Suprapubic skin (tissue), 4 donors: ENCODE measurements around the gene ECM1. TPM values are rescaled to one million over a fixed set of nuclear protein-coding genes. Genes with fewer than 3 reads are reported as not detected.

Source experiments
- DNase-seq, 2 donors: peaks; one replicate each; pipeline ENCODE4 v3.0.0-alpha.2; 2019; ENCODE audit warnings: low spot score in 2 of 2
- H3K27ac ChIP-seq: fragments of 200-600 bp; sonication (generic); one replicate; pipeline ENCODE4 v1.5.1; 2019
- H3K27me3 ChIP-seq: fragments of 200-600 bp; sonication (generic); one replicate; pipeline ENCODE4 v1.5.1; 2019
- H3K36me3 ChIP-seq: fragments of 200-600 bp; sonication (generic); one replicate; pipeline ENCODE4 v1.5.1; 2019
- H3K4me1 ChIP-seq: fragments of 200-600 bp; sonication (generic); one replicate; pipeline ENCODE4 v1.5.1; 2019
- H3K4me3 ChIP-seq: fragments of 200-600 bp; sonication (generic); one replicate; pipeline ENCODE4 v1.5.1; 2019; ENCODE audit warnings: mild to moderate bottlenecking
- H3K9me3 ChIP-seq: fragments of 200-600 bp; sonication (generic); one replicate; pipeline ENCODE4 v1.5.1; 2019
- EP300 ChIP-seq: sonication (generic); formaldehyde crosslinking; IDR thresholded peaks from one replicate; pipeline ENCODE4 v1.6.1; 2017; ENCODE audit warnings: antibody characterized with exemption
- POLR2A ChIP-seq, 2 donors: fragments of 450-650 bp; IDR thresholded peaks; one replicate each; pipeline ENCODE4 v1.6.1; 2017; ENCODE audit warnings: antibody characterized with exemption in 2 of 2, mild to moderate bottlenecking in 2 of 2, moderate library complexity in 2 of 2
- POLR2AphosphoS5 ChIP-seq, 3 donors: sonication (generic); formaldehyde crosslinking; IDR thresholded peaks; one replicate each; pipeline ENCODE4 v1.6.1; 2017; ENCODE audit warnings: antibody characterized with exemption in 3 of 3
- WGBS: methylation state at CpG from one replicate; pipeline ENCODE4 v1.1.5; 2018; 5-methylcytosine and 5-hydroxymethylcytosine counted together
- total RNA-seq, 4 donors: library from RNA; depleted of rRNA; stranded (reverse); fragments of >200 nt; gene quantifications; one replicate each; pipeline ENCODE4 v1.1.0, GENCODE V29; 2016
- TF ChIP-seq, protein P1 (sequence below), 2 donors: fragments of 200-600 bp in 1 of 2; fragments of 450-650 bp in 1 of 2; sonication (generic) in 1 of 2; IDR thresholded peaks; one replicate each; pipeline ENCODE4 v1.5.1; 2016 to 2019; ENCODE audit warnings: antibody characterized with exemption in 2 of 2, mild to moderate bottlenecking in 1 of 2, moderate library complexity in 1 of 2

ECM1 gene
- total RNA-seq, 4 donors from 2014 or later: 20.8 to 60.7 (median 44.1) TPM

DNA sequence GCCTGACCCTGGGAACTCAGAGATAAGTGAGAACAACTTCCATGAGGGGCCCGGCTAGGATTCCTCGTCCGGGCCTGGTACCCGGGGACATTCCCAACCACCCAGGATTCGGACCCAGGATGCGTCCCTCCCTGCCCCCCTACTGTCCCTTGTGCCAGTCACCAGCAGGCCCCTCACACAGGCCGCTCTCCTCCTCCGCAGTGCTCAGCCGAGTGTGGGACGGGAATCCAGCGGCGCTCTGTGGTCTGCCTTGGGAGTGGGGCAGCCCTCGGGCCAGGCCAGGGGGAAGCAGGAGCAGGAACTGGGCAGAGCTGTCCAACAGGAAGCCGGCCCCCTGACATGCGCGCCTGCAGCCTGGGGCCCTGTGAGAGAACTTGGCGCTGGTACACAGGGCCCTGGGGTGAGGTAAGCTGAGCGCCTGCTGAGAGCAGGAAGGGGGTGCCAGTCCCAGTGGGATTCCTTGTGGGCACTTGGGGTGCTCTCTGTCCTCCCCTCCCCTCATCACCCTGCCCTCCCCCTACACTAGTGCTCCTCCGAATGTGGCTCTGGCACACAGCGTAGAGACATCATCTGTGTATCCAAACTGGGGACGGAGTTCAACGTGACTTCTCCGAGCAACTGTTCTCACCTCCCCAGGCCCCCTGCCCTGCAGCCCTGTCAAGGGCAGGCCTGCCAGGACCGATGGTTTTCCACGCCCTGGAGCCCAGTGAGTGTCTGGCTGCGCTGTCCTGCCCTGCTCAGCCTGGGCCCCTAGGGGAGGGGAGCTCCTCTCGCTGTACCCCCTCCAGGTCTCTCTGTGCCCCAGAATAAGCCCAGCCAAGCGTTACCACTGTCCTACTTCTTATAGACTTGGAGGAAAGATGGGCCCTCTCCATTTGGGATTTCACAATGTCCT lies 51.1 kb downstream of the ECM1 start:
- H3K4me3 ChIP-seq: peak overlapping the region; percentile 21

DNA sequence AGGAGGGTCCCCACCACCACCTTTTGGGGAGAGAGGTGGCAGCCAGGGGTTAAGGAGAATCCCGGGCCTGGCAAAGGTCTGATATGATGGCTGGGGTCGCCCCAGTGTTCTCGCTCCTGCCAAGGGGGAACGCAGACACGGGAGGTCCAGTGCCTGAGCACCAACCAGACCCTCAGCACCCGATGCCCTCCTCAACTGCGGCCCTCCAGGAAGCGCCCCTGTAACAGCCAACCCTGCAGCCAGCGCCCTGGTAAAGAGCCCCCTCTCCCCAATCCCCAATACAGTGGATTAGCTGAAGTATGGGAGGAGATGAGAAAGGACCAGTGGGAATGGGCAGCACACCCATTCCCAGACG lies 51.7 kb downstream of the ECM1 start:
- Histone ChIP-seq H3K27ac (peak overlapping the region; percentile 100), H3K4me1 (peaks cover 59% of the 10 kb centered on the region), H3K4me3 (peak overlapping the region; percentile 21), H3K9me3 (no peaks in the 10 kb centered on the region), H3K27me3 (no peaks in the 10 kb centered on the region), H3K36me3 (peaks cover 28% of the 10 kb centered on the region)
- TF ChIP-seq, protein P1, sequence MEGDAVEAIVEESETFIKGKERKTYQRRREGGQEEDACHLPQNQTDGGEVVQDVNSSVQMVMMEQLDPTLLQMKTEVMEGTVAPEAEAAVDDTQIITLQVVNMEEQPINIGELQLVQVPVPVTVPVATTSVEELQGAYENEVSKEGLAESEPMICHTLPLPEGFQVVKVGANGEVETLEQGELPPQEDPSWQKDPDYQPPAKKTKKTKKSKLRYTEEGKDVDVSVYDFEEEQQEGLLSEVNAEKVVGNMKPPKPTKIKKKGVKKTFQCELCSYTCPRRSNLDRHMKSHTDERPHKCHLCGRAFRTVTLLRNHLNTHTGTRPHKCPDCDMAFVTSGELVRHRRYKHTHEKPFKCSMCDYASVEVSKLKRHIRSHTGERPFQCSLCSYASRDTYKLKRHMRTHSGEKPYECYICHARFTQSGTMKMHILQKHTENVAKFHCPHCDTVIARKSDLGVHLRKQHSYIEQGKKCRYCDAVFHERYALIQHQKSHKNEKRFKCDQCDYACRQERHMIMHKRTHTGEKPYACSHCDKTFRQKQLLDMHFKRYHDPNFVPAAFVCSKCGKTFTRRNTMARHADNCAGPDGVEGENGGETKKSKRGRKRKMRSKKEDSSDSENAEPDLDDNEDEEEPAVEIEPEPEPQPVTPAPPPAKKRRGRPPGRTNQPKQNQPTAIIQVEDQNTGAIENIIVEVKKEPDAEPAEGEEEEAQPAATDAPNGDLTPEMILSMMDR (IDR thresholded peaks at IDR 0.05): no peak
- no peak for TF ChIP-seq POLR2A (IDR thresholded peaks at IDR 0.05)
- TF ChIP-seq POLR2AphosphoS5 (IDR thresholded peaks at IDR 0.05): no peak
- TF ChIP-seq EP300: no peak
- DNase-seq: no peak
- 65% methylated on average over 4 of the region's 10 CpGs for WGBS

More for the DNA sequence above, 51.1 kb downstream of the ECM1 start:
- 59% methylated on average over 16 of the region's 28 CpGs for WGBS
- Histone ChIP-seq H3K27ac (peak overlapping the region; percentile 100), H3K4me1 (peaks cover 55% of the 10 kb centered on the region), H3K9me3 (no peaks in the 10 kb centered on the region), H3K27me3 (no peaks in the 10 kb centered on the region), H3K36me3 (peaks cover 32% of the 10 kb centered on the region)
- no peak for DNase-seq
- TF ChIP-seq, protein P1 (IDR thresholded peaks at IDR 0.05): no peak
- no peak for TF ChIP-seq EP300
- no peak for TF ChIP-seq POLR2AphosphoS5 (IDR thresholded peaks at IDR 0.05)
- TF ChIP-seq POLR2A (IDR thresholded peaks at IDR 0.05): no peak

DNA sequence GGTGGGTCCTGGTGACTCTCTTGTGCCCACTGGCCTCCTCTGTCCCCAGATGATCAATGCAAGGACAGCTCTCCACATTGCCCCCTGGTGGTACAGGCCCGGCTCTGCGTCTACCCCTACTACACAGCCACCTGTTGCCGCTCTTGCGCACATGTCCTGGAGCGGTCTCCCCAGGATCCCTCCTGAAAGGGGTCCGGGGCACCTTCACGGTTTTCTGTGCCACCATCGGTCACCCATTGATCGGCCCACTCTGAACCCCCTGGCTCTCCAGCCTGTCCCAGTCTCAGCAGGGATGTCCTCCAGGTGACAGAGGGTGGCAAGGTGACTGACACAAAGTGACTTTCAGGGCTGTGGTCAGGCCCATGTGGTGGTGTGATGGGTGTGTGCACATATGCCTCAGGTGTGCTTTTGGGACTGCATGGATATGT lies 52.1 kb downstream of the ECM1 start:
- peak overlapping the region; percentile 100 for H3K27ac ChIP-seq
- DNase-seq: peak; percentile 88 to 91
- H3K27me3 ChIP-seq: no peaks in the 10 kb centered on the region
- H3K36me3 ChIP-seq: peaks cover 26% of the 10 kb centered on the region
- H3K4me3 ChIP-seq: peak overlapping the region; percentile 57
- peaks cover 63% of the 10 kb centered on the region for H3K4me1 ChIP-seq
- TF ChIP-seq, protein P1 (IDR thresholded peaks at IDR 0.05): peak; percentile 71 to 92
- no peak for TF ChIP-seq POLR2AphosphoS5 (IDR thresholded peaks at IDR 0.05)
- no peaks in the 10 kb centered on the region for H3K9me3 ChIP-seq
- WGBS: no CpG with 5 or more reads among the region's 9 CpGs

DNA sequence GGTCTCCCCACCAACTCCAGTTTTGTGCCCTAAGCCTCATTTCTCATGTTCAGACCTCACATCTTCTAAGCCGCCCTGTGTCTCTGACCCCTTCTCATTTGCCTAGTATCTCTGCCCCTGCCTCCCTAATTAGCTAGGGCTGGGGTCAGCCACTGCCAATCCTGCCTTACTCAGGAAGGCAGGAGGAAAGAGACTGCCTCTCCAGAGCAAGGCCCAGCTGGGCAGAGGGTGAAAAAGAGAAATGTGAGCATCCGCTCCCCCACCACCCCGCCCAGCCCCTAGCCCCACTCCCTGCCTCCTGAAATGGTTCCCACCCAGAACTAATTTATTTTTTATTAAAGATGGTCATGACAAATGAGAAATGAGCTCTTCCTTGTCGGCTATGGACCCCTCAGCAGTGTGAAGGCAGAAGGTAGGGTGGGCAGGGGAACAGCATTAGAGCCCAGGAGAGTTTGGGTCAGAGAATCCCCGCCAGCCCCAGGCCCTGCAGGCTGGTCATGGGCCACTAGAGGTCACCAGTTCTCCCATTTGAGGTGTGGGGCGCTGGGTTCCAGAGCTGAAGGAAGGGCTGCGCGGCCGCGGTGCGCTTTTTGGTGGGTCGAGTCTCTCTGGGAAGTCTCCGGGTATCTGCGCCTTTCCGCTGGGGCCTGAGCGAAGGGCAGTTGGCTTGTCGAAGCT lies 52.8 kb downstream of the ECM1 start:
- 29% methylated on average over 6 of the region's 17 CpGs for WGBS
- no peaks in the 10 kb centered on the region for H3K27me3 ChIP-seq
- peak overlapping the region; percentile 57 for H3K4me3 ChIP-seq
- H3K9me3 ChIP-seq: no peaks in the 10 kb centered on the region
- DNase-seq: peak; percentile 94 to 95
- H3K4me1 ChIP-seq: peaks cover 70% of the 10 kb centered on the region
- no peak for TF ChIP-seq EP300
- TF ChIP-seq, protein P1 (IDR thresholded peaks at IDR 0.05): peak; percentile 72 to 84
- H3K27ac ChIP-seq: peak overlapping the region; percentile 100
- H3K36me3 ChIP-seq: peaks cover 19% of the 10 kb centered on the region
